HG02623 (cell line): Measurements from ENCODE around the gene AGO1.

ENCODE experiments used
- ATAC-seq: cut with Tn5 transposase; IDR thresholded peaks from one replicate; pipeline ENCODE4 v1.9.1; 2021; ENCODE audit warnings: moderate library complexity; ENCODE audit not compliant: unreplicated experiment

Gene AGO1

GRCh38 chr1:35902671-35903070 is 19.7 kb downstream of the AGO1 start:
- ATAC-seq: no peak

- no peak for ATAC-seq
These were observed 31.7 kb downstream of the AGO1 start for GRCh38 chr1:35914717-35915116.

GRCh38 chr1:35915693-35916092 is 32.7 kb downstream of the AGO1 start:
- ATAC-seq: no peak

GRCh38 chr1:35923791-35924221 is 40.8 kb downstream of the AGO1 start:
- no peak for ATAC-seq

GRCh38 chr1:35924838-35925237 is 41.8 kb downstream of the AGO1 start:
- ATAC-seq: no peak

GRCh38 chr1:35925741-35926140 is 42.7 kb downstream of the AGO1 start:
- no peak for ATAC-seq

- no peak for ATAC-seq
These were observed 44.5 kb downstream of the AGO1 start for GRCh38 chr1:35927472-35927871.

- ATAC-seq: no peak
These were observed 47.0 kb downstream of the AGO1 start for GRCh38 chr1:35929730-35930592.

- ATAC-seq: peak; percentile 81
These were observed 47.8 kb downstream of the AGO1 start, which contains the start of gene AGO3 for GRCh38 chr1:35930593-35931445. TSS of gene AGO3 (plus strand) at chr1:35931105. CDS start at chr1:35931427, 322 bp downstream.

- peak; percentile 24 for ATAC-seq
These were observed 48.6 kb downstream of the AGO1 start for GRCh38 chr1:35931446-35932157.

GRCh38 chr1:35932158-35932636 is 49.2 kb downstream of the AGO1 start:
- ATAC-seq: no peak

GRCh38 chr1:35932941-35933340 is 49.9 kb downstream of the AGO1 start:
- ATAC-seq: no peak

- no peak for ATAC-seq
These were observed 52.7 kb downstream of the AGO1 start for GRCh38 chr1:35935442-35936388.

- no peak for ATAC-seq
These were observed 53.8 kb downstream of the AGO1 start for GRCh38 chr1:35936838-35937237.

- ATAC-seq: no peak
These were observed 56.5 kb downstream of the AGO1 start for GRCh38 chr1:35939484-35939883.

- no peak for ATAC-seq
These were observed 62.3 kb downstream of the AGO1 start for GRCh38 chr1:35945327-35945726.

GRCh38 chr1:35947547-35947946 is 64.5 kb downstream of the AGO1 start:
- ATAC-seq: no peak

GRCh38 chr1:35958558-35958957 is 75.5 kb downstream of the AGO1 start:
- ATAC-seq: no peak

- no peak for ATAC-seq
These were observed 76.3 kb downstream of the AGO1 start for GRCh38 chr1:35959304-35959703.

- ATAC-seq: no peak
These were observed 79.9 kb downstream of the AGO1 start for GRCh38 chr1:35962952-35963351.
